GM12878 (cell line): ENCODE results near the gene PRCC. TPM values are rescaled to one million over a fixed set of nuclear protein-coding genes. Genes with fewer than 3 reads are reported as not detected.

Experiments used
- ATAC-seq: fragments of 200-7000 bp; cut with Tn5 transposase; 3 replicates; pipeline ENCODE4 v1.9.1; 2020; ENCODE audit warnings: mild to moderate bottlenecking, moderate library complexity
- BruUV-seq: library from RNA; stranded (reverse); fragments of 400-500 nt; replicated peaks from 2 replicates; lab custom pipeline; 2021; lab: Mats Ljungman, UMichigan
- CTCF ChIA-PET: fragments of 300-600 bp; sonication (Branson Sonifier 250); formaldehyde crosslinking; extraction: SDS; loops from one replicate; lab custom pipeline; 2021; ENCODE audit warnings: inconsistent platforms; lab: Yijun Ruan, JAX
- POLR2A ChIA-PET: fragments of 350-600 bp; formaldehyde crosslinking; extraction: SDS; loops from one replicate; lab custom pipeline; 2021; ENCODE audit warnings: inconsistent platforms; lab: Charles Lee
- RAD21 ChIA-PET: fragments of 300-600 bp; sonication (Branson Sonifier 250); formaldehyde crosslinking; loops from one replicate; lab custom pipeline; 2023; ENCODE audit warnings: antibody characterized with exemption; ENCODE audit not compliant: unreplicated experiment; lab: Charles Lee
- SMC1A ChIA-PET: fragments of 300-600 bp; sonication (Branson Sonifier 250); formaldehyde crosslinking; loops from one replicate; lab custom pipeline; 2023; ENCODE audit not compliant: unreplicated experiment, uncharacterized antibody; lab: Charles Lee
- DNase-seq: peaks from one replicate; pipeline ENCODE4 v3.0.0-alpha.2; 2011; ENCODE audit warnings: low read depth, low spot score
- FAIRE-seq: peaks from 3 replicates; lab custom pipeline; 2011; peaks lifted over from hg19 to GRCh38; lab: Jason Lieb, UNC
- H2AFZ ChIP-seq: 2 replicates; pipeline ENCODE4 v1.6.0; 2011; ENCODE audit warnings: low read depth, low read length, control low read depth; ENCODE audit not compliant: control insufficient read depth
- H3K27ac ChIP-seq: 2 replicates; pipeline ENCODE4 v1.5.1; 2011; ENCODE audit warnings: control low read depth; ENCODE audit not compliant: control insufficient read depth, insufficient read depth
- H3K27me3 ChIP-seq, 2 experiments: replicated peaks in 1 of 2; 2 replicates each; pipeline versions ENCODE4 v1.6.0 to v1.6.1; 2011; ENCODE audit warnings: low read length in 1 of 2; ENCODE audit not compliant: control insufficient read depth in 2 of 2, insufficient read depth in 2 of 2
- H3K36me3 ChIP-seq, 2 experiments: 2 replicates each; pipeline ENCODE4 v1.5.1; 2011; ENCODE audit warnings: low read length in 1 of 2; ENCODE audit not compliant: control insufficient read depth in 2 of 2, insufficient read depth in 2 of 2
- H3K4me1 ChIP-seq: 2 replicates; pipeline ENCODE4 v1.6.1; 2011; ENCODE audit warnings: mild to moderate bottlenecking, low read length, moderate library complexity, mixed read lengths; ENCODE audit not compliant: control insufficient read depth, insufficient read depth
- H3K4me2 ChIP-seq: 2 replicates; pipeline ENCODE4 v1.6.0; 2011; ENCODE audit warnings: control low read depth; ENCODE audit not compliant: control insufficient read depth, insufficient read depth
- H3K4me3 ChIP-seq: fragments of 200-600 bp; sonication (generic); 2 replicates; pipeline ENCODE4 v1.5.1; 2016
- H3K79me2 ChIP-seq: 2 replicates; pipeline ENCODE4 v1.6.0; 2011; ENCODE audit warnings: low read length; ENCODE audit not compliant: control insufficient read depth, insufficient read depth
- H3K9ac ChIP-seq: 2 replicates; pipeline ENCODE4 v1.8.0; 2011; ENCODE audit warnings: low read length, control low read depth, mixed read lengths; ENCODE audit not compliant: control insufficient read depth, insufficient read depth
- H3K9me3 ChIP-seq: replicated peaks from 3 replicates; pipeline ENCODE4 v1.5.1; 2011; ENCODE audit warnings: mild to moderate bottlenecking, low read length; ENCODE audit not compliant: control insufficient read depth, insufficient read depth
- H4K20me1 ChIP-seq: 2 replicates; pipeline ENCODE4 v1.6.0; 2011; ENCODE audit not compliant: control insufficient read depth, insufficient read depth
- CBFB ChIP-seq: IDR thresholded peaks from 2 replicates; pipeline ENCODE4 v1.6.1; 2016; ENCODE audit warnings: antibody characterized with exemption, low read depth
- CBX5 ChIP-seq: sonication (generic); IDR thresholded peaks from 2 replicates; pipeline ENCODE4 v1.6.1; 2016; ENCODE audit warnings: low read depth, moderate library complexity, mild to moderate bottlenecking, inconsistent platforms
- EP300 ChIP-seq, 2 experiments: fragments of 150-350 bp in 1 of 2; IDR thresholded peaks; 2 replicates each; pipeline ENCODE4 v1.6.1; 2011 to 2012; ENCODE audit warnings: low read depth in 2 of 2, low read length in 2 of 2, borderline replicate concordance in 1 of 2, improper control_type of control experiment in 1 of 2, inconsistent platforms in 1 of 2; ENCODE audit not compliant: control insufficient read depth in 1 of 2
- FOS ChIP-seq: IDR thresholded peaks from 3 replicates; pipeline ENCODE4 v1.6.1; 2011; ENCODE audit warnings: borderline replicate concordance; ENCODE audit not compliant: insufficient read length; ENCODE audit errors: extremely low read depth
- HSF1 ChIP-seq: fragments of 150-350 bp; IDR thresholded peaks from 2 replicates; pipeline ENCODE4 v1.6.1; 2014; ENCODE audit warnings: mild to moderate bottlenecking, low read depth, low read length
- MTA3 ChIP-seq: IDR thresholded peaks from 2 replicates; pipeline ENCODE4 v1.6.1; 2012; ENCODE audit warnings: low read length, inconsistent platforms, borderline replicate concordance
- MYC ChIP-seq: IDR thresholded peaks from 2 replicates; pipeline ENCODE4 v1.6.1; 2011; ENCODE audit warnings: mild to moderate bottlenecking, low read length, moderate library complexity, inconsistent platforms; ENCODE audit not compliant: insufficient read depth, insufficient replicate concordance, insufficient read length, severe bottlenecking
- PAX5 ChIP-seq: IDR thresholded peaks from 2 replicates; pipeline ENCODE4 v1.6.1; 2011; ENCODE audit warnings: low read depth, low read length, borderline replicate concordance
- PRDM15 ChIP-seq: fragments of 450-650 bp; formaldehyde crosslinking; IDR thresholded peaks from 2 replicates; pipeline ENCODE4 v1.4.0; 2020; ENCODE audit warnings: mild to moderate bottlenecking, moderate library complexity
- RAD21 ChIP-seq: IDR thresholded peaks from 2 replicates; pipeline ENCODE4 v1.6.1; 2011; ENCODE audit warnings: mild to moderate bottlenecking, low read depth, low read length, moderate library complexity; ENCODE audit not compliant: insufficient read depth
- SIX5 ChIP-seq: IDR thresholded peaks from 2 replicates; pipeline ENCODE4 v1.6.1; 2011; ENCODE audit warnings: mild to moderate bottlenecking, low read depth, low read length, moderate library complexity; ENCODE audit not compliant: severe bottlenecking
- SKIL ChIP-seq: fragments of 450-650 bp; IDR thresholded peaks from 2 replicates; pipeline ENCODE4 v1.6.1; 2017; ENCODE audit warnings: mild to moderate bottlenecking, low read depth, inconsistent platforms; ENCODE audit not compliant: poor library complexity, severe bottlenecking
- SREBF2 ChIP-seq: IDR thresholded peaks from 2 replicates; pipeline ENCODE4 v1.6.1; 2012; ENCODE audit warnings: mild to moderate bottlenecking, low read length
- SUPT20H ChIP-seq: IDR thresholded peaks from 2 replicates; pipeline ENCODE4 v1.6.1; 2011; ENCODE audit warnings: low read depth, mild to moderate bottlenecking, low read length, moderate library complexity, borderline replicate concordance; ENCODE audit not compliant: control insufficient read depth
- TAF1 ChIP-seq: IDR thresholded peaks from 2 replicates; pipeline ENCODE4 v1.6.1; 2011; ENCODE audit warnings: mild to moderate bottlenecking, low read depth, low read length, borderline replicate concordance
- ZBED1 ChIP-seq: IDR thresholded peaks from 2 replicates; pipeline ENCODE4 v1.6.1; 2016; ENCODE audit warnings: borderline replicate concordance
- WGBS: methylation state at CpG from one replicate; pipeline ENCODE4 v1.1.6; 2016; ENCODE audit warnings: low lambda C conversion rate; ENCODE audit not compliant: insufficient replicate concordance, insufficient coverage; ENCODE audit errors: missing lambda C conversion rate; 5-methylcytosine and 5-hydroxymethylcytosine counted together
- in situ Hi-C: fragments of 300-500 bp; cut with MboI; formaldehyde crosslinking; loops from 9 replicates; pipeline ENCODE4 v1.14.3; 2018; ENCODE audit warnings: mixed read lengths
- intact Hi-C: fragments of 100-400 bp; cut with micrococcal nuclease; formaldehyde crosslinking; loops from one replicate; pipeline ENCODE4 v1.14.2; 2022; ENCODE audit not compliant: unreplicated experiment
- polyA plus RNA-seq, 11 experiments: library from polyadenylated mRNA; depleted of rRNA in 4 of 11; unstranded in 6 of 11; stranded (reverse) in 5 of 11; fragments of >200 nt; fragmentation: Nextera tagmentation in 4 of 11; fragmentation: Illumina TruSeq in 1 of 11; extraction: Ambion mirVana in 4 of 11; extraction: Trizol in 1 of 11; gene quantifications; 1 replicate in 1 of 11; 2 replicates in 10 of 11; pipeline versions ENCODE4 v1.2.1 to v1.2.3, GENCODE V29; 2011 to 2016; ENCODE audit warnings: inconsistent platforms in 2 of 11, missing spikeins in 2 of 11, low read depth in 1 of 11
- total RNA-seq, 4 experiments: library from RNA; depleted of rRNA in 3 of 4; stranded (reverse); fragments of >200 nt in 3 of 4; fragmentation: Illumina TruSeq in 1 of 4; extraction: Trizol in 1 of 4; gene quantifications; 2 replicates each; pipeline versions ENCODE4 v1.2.1 to v1.2.3, GENCODE V29; 2013 to 2021

The PRCC gene
- total and polyA plus RNA-seq, 10 of the 15 experiments (the other 5 are each of a cell fraction or from before 2014, with no cell fraction given), result 23.8 to 132 (median 63.1) TPM

- Histone ChIP-seq H2AFZ (no peak overlapping the region), H3K9ac (no peak overlapping the region), H3K4me2 (peak overlapping the region; percentile 90; the same call in 1 of the 2 replicates), H3K4me3 (no peak overlapping the region), H3K79me2 (no peaks in the 10 kb centered on the region), H3K4me1 (peaks cover 24% of the 10 kb centered on the region), H3K9me3 (no peaks in the 10 kb centered on the region), H3K27me3 (no peaks in the 10 kb centered on the region; a peak in 1 of 4 replicates), H4K20me1 (0 out of 2 replicates have a peak, but pooled peaks cover 2% of the 10 kb centered on the region), H3K27ac (no peak overlapping the region), H3K36me3 (no peaks in the 10 kb centered on the region)
- FAIRE-seq (no peak), ATAC-seq (no peak), DNase-seq (no peak)
- POLR2A ChIA-PET, result interaction anchor here (0.6 to 2.8 kb wide), 5 partner anchors 11 to 207 kb away, joined by 3 to 9 read pairs (median 4); partner anchors contain the start of genes ISG20L2, METTL25B and NTRK1
- TF ChIP-seq CBFB, result no peak
- no peak for TF ChIP-seq SKIL
- TF ChIP-seq CBX5, result no peak
- TF ChIP-seq SIX5, result no peak
- no peak for TF ChIP-seq MYC
- no peak for TF ChIP-seq PAX5
- TF ChIP-seq TAF1, result no peak
- TF ChIP-seq FOS, result no peak
- TF ChIP-seq HSF1, result no peak
- no peak for TF ChIP-seq ZBED1
- no peak for TF ChIP-seq SUPT20H
- no peak for TF ChIP-seq SREBF2
- no peak for TF ChIP-seq PRDM15
- TF ChIP-seq EP300 (IDR thresholded peaks at IDR 0.05; ENCODE audit: borderline replicate concordance in 1 of 2, control insufficient read depth in 1 of 2, low read depth in 2 of 2, low read length in 2 of 2), result no peak
- TF ChIP-seq RAD21, result no peak
- TF ChIP-seq MTA3, result no peak
- WGBS, result 76% methylated on average over 4 of the region's 4 CpGs
- SMC1A ChIA-PET, result interaction anchor here (0.6 to 6.8 kb wide), 12 partner anchors 20 to 225 kb away, joined by 3 to 123 read pairs (median 6); partner anchors contain the start of genes INSRR, ISG20L2, METTL25B and NTRK1
- CTCF ChIA-PET, result interaction anchor here (0.6 to 6.9 kb wide), 19 partner anchors 8 to 771 kb away, joined by 3 to 248 read pairs (median 8); partner anchors contain the start of genes INSRR, ISG20L2, METTL25B and NTRK1
- intact Hi-C loops, result loop anchor here (5.0 kb wide), 1 partner anchor 40 kb away; no protein-coding TSS in a partner anchor
- in situ Hi-C loops, result no loop called here
- RAD21 ChIA-PET, result interaction anchor here (0.7 to 6.1 kb wide), 9 partner anchors 15 to 147 kb away, joined by 3 to 113 read pairs (median 8); partner anchors contain the start of genes INSRR, ISG20L2, METTL25B and NTRK1
- no TSS peak for BruUV-seq
Observed at GRCh38 chr1:156836892-156837291, 69.6 kb downstream of the PRCC start.
